ENCODE measurements around the gene SLCO4A1.

Gene SLCO4A1

GRCh38 chr20:62607366-62608217, 34.7 kb upstream of the SLCO4A1 start:
- DNase-seq (ENCODE audit: low read depth) = no peak

- DNase-seq (ENCODE audit: low read depth) = no peak
Measured at GRCh38 chr20:62608218-62608565, 34.1 kb upstream of the SLCO4A1 start.

- DNase-seq (ENCODE audit: low read depth) = no peak
Measured at GRCh38 chr20:62609279-62609720, 33.0 kb upstream of the SLCO4A1 start.

- no peak for DNase-seq (ENCODE audit: low read depth)
Measured at GRCh38 chr20:62609811-62610757, 32.2 kb upstream of the SLCO4A1 start.

GRCh38 chr20:62611012-62611411, 31.3 kb upstream of the SLCO4A1 start:
- DNase-seq (ENCODE audit: low read depth) = no peak

- DNase-seq (ENCODE audit: low read depth) = no peak
Measured at GRCh38 chr20:62611819-62612218, 30.5 kb upstream of the SLCO4A1 start.

- no peak for DNase-seq (ENCODE audit: low read depth)
Measured at GRCh38 chr20:62614085-62614960, 28.0 kb upstream of the SLCO4A1 start.

- DNase-seq (ENCODE audit: low read depth) = no peak
Measured at GRCh38 chr20:62614961-62615680, 27.2 kb upstream of the SLCO4A1 start.

GRCh38 chr20:62615750-62616251, 26.5 kb upstream of the SLCO4A1 start:
- DNase-seq (ENCODE audit: low read depth) = no peak

GRCh38 chr20:62616728-62617621, 25.3 kb upstream of the SLCO4A1 start:
- peak; percentile 64 for DNase-seq (ENCODE audit: low read depth)

- peak; percentile 49 for DNase-seq (ENCODE audit: low read depth)
Measured at GRCh38 chr20:62617711-62618483, 24.4 kb upstream of the SLCO4A1 start.

- peak; percentile 43 for DNase-seq (ENCODE audit: low read depth)
Measured at GRCh38 chr20:62618611-62619529, 23.4 kb upstream of the SLCO4A1 start.

- no peak for DNase-seq (ENCODE audit: low read depth)
Measured at GRCh38 chr20:62620625-62621024, 21.7 kb upstream of the SLCO4A1 start.

- DNase-seq (ENCODE audit: low read depth) = no peak
Measured at GRCh38 chr20:62621251-62622110, 20.8 kb upstream of the SLCO4A1 start.

- no peak for DNase-seq (ENCODE audit: low read depth)
Measured at GRCh38 chr20:62622178-62622876, 20.0 kb upstream of the SLCO4A1 start.

GRCh38 chr20:62622877-62623487, 19.3 kb upstream of the SLCO4A1 start:
- DNase-seq (ENCODE audit: low read depth) = no peak
